NCI-H82 (cell line): Measurements from ENCODE around the gene TMEM79.

Experiments used
- DNase-seq: peaks from one replicate; lab custom pipeline; 2025; lab: John Stamatoyannopoulos, UW

The TMEM79 gene

DNA sequence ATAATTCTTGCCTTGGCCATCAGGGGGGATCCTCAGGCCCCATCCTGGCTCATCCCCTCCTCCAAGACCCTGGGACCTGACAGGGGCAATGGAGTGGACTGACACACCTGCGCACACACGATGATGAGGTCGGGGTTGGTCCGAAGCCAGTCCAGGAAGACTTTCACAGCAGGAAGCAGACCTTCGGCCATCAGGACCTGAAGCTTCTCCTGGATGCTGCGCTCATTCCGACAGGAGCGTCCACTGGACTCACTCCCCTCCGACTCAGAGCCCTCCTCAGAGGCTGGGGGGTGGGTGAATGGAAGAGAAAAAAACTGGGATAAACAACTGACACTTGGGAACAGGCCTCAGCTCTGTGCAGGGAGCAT is 20.9 kb upstream of the TMEM79 start:
- no peak for DNase-seq

DNA sequence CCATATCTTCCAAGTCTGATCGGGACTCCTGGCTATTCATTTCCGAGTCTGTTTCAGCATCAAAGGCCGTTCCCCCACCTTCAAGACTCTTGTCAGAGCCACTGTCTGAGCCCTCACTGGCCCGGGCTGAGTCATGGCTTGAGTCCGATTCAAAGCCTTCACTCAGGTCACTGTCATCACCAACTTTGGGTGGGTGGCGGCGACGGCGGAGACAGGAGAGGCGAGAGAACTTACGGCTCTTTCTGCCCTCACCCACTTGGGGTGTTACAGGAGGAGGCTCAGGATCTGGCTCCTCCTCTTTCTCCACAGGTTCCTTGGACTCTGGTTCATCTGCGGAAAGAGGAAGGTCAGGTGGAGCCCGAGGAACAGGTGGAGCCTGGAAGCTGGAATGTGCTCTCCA is 18.1 kb upstream of the TMEM79 start:
- no peak for DNase-seq

DNA sequence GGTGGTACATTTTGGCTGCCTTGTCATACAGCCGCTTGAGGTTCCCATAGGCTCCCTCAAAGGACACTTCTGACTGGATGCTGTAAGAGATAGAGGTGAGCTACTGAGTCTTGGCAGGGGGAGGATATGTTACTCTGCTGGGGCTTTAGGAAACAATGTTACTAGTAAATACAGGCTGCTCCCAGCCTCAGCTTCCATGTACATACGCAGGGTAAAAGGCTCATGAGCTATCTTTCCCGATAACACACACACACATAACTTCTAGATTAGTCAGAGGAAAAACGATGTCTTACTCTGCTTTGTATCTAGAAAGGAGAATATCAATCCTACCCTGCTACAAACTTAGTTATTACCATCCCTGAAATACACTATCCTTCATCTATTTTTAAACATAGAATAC is 15.8 kb upstream of the TMEM79 start:
- no peak for DNase-seq

DNA sequence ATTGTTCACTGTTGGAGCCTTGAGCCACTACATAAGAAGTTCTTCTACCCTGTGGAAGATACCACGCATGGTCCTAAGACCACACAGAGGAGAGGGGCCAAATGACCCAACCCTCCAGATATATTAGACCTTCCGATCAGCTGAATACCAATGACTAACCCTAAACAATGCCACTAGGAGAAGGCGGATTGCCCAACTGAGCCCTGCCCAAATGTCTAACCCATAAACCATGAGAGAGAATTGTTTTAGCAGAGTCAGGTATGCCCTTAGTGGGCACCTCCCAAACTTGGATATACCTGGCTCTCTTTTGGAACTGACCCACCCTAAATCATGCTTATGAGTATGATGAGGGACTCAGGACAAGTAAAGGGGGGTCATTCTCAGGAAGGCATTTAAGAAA is 13.8 kb upstream of the TMEM79 start:
- no peak for DNase-seq

DNA sequence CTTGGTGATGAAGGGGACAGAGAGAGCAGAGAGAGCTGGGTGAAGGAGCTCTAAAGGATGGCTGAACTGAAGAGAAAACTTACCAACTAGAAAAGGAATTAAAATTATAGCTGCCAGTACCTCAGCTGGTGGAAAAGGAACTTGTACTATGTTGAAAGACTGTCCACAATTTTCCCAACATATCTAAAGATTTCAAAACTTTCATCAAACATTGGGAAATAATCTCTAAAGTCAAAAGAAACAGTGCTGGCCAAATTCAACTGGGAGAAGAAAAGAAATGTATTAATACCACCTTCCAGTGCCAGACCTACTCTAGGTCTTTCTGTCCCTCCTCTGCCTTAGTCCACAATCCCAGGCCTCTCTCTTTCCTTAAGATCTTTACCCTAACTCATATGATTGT is 7.6 kb upstream of the TMEM79 start:
- no peak for DNase-seq

DNA sequence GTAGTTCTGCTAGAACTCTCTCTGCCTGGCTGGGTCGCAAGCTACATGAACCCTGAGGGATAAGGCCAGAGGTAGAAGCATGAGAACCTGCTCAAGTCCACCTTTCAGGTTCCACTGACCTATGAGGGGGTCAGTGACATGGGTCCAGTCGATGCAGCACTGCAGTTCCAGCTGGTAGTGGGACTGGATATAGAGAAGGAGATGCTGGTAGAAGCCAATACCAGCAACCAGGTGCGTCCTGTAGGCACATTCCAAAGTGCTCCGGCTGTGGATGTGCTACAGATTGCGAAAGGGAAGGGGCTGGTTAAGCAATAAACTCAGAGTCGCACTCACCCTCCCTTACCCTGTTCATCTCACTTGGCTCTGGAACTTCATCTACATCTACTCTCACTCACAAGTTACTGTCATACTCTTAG is 7.2 kb upstream of the TMEM79 start:
- no peak for DNase-seq

DNA sequence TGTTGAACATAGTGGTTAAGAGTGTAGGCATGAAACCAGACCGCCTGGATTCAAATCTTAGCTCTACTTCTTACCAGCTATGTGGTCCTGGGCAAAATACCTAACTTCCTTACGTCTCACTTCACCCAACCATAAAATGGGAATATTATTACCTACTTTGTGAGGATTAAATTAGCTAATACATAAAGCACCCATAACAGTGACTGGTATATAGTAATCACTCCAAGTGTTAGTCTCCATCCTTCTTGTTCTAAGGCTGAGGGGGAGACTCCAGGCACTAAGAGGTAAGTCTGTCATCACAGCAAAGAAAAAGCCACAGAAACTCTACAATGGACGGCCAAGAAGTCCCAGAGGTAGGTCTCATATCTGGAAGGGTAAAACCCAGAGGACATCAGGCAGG is 4.3 kb upstream of the TMEM79 start:
- no peak for DNase-seq

DNA sequence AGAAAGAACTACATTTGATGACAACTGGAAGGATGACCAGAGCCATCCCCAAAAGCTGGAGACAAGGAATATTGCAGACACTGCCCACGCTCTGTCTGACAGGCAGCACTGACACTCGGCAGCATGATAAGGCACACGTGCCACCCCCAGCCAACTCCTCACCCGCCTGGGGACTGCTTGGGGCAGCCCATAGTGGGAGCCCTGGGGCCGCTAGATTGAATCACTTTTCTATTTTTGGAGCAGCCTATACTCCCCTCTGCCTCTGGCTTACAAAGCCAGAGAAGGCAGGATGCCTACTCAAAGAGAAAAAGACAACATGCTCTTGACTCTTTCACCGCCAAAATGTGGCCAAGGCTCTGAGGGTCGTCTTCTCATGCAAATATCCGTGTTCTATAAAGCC is 2.8 kb upstream of the TMEM79 start:
- no peak for DNase-seq

DNA sequence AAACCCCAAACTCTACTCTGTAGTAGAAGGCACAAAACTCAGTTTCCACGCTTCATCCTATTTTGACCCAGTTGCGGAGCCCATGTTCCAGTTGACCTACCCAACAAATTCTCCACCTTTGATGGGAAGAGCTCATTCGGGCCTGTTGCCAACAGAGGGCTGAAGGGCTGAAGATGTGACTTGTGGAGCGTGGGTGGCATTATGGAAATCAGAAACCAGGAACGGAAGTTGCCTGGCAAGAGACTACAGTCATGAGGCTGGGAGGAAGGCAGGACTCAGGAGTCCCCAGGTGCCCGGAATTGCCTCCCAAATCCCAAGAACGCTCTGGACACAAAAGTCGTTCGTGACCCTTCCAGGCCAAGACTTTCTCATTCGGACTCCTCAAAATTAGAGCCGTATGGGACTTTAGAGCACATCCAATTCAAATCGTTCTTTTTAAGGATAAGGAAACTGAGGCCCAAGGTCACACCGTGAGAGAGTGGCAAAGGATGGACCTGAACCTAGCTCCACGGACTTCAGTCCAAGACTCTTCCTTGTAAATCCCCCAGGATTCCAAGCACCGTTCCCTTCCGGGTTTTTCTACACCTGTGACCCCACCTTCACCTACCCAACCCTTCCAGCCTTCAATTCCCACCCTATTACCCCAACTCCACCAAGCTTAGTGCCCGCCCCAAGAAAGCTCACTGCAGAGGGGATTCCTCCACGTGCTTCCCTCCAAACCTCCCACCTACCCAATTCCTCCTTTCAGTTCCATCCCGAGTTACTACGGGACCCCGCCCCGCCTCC is 2.2 kb upstream of the TMEM79 start:
- peak; percentile 75 for DNase-seq

DNA sequence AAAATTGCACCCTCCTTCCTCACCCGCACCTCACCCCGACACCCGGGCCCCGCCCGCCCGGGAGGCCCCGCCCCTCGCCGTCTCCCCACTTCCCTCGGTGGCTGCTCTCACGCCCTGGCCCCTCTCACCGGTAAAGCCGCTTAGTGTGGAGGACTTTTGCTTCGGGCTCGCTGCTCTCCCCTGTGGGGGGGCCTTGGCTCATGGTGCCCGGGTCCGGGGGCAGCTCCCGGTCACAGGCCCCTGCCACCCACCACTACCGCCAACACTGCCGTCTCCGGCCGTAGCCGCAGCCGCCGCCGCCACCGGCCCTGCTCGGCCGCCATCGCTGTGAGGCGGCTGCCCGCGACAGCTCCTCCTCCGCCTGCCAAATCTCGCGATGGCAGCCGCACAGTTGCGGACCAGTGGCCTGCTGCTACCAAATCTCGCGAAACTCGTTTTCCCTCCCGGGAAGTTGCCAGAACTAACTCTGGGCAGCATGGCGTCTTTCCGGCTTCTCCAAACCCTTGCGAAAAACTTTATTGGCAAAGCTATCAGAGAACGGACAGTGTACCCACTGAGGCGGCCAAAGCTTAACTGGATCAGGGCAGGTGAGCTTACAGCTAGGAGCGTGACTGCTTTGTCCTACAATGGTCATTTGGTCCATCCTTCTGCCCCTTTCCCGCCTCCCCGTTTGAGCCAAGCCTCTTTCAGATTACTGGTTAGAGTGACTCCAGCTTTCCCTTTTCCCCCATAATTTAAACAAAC is 1.5 kb upstream of the TMEM79 start, which contains the start of gene SMG5:
SMG5 (minus strand) TSS at position 347 of the 744 bp plus-strand sequence; CDS start at position 202, 145 bp downstream.
- peak; percentile 100 for DNase-seq

DNA sequence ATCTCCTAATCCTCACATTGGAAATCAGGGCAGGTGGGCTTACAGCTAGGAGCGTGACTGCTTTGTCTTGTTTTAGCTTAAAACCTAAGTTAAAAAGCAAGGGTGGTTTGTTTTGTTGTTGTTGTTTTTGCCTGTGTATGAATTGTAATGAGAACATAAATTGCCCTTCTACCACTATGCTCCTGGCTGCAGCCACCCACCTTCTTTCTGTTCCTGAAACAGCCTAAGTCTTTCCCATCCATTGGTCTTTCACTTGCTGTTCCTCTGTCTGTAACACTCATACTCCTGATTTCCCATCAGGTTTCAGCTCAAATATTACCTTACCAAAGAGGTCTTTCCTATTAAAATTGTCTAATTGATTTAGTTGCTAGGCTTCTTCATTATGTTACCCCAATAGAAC is 604 bp upstream of the TMEM79 start:
- DNase-seq, result peak; percentile 56

DNA sequence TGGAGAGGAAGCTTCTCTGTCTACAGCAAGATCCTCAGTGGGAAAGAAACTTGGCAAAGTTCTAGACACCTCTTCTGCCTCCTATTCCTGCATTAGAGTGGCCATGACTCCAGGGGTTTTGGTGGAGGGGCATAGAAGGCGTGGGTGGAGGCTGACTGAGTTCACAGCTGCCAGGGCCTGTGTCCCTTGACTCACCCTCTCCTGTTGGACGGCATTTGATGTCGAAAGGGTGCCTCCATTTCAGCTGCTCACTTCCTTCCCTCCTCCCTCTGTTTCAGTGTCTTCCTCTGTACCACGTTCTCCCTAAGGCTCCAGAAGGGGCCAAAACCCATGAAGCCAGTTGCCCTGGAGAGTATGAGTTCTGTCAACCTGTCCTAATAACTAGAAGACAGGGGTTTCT is 632 bp downstream of the TMEM79 start:
- no peak for DNase-seq

DNA sequence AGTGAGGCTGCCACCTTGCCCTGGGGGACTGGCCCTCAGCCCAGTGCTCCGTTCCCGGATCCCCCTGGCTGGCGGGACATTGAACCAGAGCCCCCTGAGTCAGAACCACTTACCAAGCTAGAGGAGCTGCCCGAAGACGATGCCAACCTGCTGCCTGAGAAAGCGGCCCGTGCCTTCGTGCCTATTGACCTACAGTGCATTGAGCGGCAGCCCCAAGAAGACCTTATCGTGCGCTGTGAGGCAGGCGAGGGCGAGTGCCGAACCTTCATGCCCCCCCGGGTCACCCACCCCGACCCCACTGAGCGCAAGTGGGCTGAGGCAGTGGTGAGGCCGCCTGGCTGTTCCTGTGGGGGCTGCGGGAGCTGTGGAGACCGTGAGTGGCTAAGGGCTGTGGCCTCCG is 1.3 kb downstream of the TMEM79 start:
- DNase-seq, result no peak

DNA sequence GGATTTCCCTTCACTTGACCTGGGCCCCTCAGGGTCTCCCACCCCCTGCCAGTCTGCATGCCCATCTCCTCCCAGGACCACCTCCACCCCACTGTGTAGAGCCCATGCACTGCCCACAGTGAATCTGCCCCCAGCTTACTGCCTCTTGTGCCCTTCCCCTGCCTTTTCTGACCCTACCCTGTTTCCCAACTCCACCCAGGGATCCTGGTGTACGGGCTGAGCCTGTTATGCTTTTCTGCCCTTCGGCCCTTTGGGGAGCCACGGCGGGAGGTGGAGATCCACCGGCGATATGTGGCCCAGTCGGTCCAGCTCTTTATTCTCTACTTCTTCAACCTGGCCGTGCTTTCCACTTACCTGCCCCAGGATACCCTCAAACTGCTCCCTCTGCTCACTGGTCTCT is 1.9 kb downstream of the TMEM79 start:
- DNase-seq, result no peak

DNA sequence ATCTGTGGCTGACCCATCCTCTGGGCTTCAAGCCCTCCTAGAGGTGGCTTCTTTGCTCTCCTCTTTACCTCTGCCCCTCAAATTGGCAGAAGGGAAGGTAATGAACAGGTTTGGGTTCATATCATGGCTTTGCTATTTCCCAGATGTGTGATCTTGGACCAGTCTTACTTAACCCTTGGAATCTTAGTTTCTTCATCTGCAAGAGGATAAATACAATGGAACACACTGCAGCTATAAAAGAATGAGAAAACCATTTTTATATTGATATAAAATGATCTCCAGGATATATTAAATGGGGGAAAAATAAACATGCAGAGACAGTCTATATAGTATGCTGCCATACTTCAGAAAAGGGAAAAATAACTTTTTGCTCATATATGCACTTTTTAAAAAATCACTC is 5.7 kb downstream of the TMEM79 start:
- no peak for DNase-seq

DNA sequence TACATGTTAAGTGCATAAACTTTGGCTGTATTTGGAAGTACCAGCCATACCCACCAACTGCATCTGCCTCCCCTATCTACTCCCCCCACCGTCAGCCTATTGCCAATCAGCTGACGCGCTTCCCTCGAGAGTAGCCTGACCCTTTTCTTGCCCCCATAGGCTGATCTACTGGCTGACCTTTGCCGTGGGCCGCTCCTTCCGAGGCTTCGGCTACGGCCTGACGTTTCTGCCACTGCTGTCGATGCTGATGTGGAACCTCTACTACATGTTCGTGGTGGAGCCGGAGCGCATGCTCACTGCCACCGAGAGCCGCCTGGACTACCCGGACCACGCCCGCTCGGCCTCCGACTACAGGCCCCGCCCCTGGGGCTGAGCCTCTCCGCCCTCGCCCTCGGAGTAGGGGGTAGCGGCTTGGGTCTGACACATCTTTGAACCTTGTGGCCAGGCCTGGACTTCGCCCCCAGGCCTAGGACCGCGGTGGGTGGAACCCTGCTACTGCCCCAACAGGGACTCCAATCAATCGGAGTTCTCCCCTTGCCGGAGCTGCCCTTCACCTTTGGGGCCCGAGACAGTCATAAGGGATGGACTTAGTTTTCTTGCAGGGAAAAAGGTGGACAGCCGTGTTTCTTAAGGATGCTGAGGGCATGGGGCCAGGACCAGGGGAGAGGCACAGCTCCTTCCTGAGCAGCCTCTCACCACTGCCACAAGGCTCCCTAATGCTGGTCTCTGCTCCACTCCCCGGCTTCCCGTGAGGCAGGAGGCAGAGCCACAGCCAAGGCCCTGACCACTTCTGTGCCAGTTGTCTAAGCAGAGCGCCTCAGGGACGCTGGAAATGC is 7.3 kb downstream of the TMEM79 start:
- peak; percentile 68 for DNase-seq

DNA sequence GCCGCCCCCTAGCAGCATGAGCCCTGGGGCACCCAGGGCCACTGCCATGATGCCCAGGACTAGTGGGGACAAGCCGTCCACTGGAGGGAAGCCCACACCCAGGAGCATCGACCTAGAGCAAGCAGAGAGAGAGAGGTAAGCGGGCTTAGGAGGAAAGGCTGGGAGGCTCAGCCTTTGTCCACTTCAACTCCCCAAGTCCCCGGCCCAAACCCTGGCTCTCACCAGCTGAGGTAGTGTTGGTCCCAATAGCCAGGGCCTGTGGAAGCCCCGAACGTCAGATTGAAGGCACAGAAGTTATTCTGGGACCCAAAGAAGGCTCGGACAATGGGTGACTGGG is 8.9 kb downstream of the TMEM79 start:
- no peak for DNase-seq

DNA sequence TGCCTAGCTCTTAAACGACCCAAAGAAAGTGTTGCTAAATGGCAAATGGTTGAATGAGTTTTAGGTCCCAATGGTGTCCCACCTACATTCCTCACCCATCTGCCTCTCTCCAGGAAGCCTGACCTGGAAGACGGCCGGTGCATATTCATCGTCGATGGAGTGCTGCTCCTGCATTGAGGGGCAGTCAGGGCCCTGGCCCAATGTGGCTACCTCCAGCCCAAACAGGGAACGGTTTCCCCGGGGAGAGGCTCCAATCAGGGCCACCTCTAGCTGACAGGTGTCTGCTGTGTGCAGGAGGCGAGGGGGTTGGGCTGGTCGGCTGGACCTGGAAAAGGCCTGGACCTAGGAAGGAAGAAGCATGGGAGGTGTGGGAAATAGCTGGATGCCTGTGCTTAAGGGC is 9.8 kb downstream of the TMEM79 start:
- DNase-seq, result no peak

DNA sequence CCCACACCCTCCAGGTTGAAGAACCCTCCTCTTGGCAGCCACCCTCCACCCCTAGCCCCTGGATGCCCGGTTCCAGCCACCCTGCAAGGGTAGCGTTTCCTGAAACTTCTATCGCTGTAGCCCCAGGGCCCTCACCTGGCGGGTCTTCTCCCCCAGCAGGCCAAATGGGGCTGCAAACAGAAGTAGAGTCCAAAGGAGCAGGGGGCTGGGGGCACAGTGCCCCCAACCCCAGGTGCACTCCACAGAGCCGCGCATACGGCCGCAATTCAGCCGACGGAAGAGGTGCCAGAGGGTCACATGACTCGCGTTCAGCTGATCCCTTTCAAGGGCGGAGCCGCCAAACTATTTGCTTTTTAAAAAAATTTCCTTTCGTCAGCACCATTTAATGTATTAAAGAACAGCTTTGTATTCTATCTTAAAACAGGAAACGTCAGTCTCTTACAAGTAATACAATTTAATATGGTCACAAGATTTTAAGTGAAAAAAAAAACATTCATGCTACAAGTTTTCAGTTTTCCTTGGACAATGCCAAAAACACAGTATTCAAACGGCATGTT is 11.3 kb downstream of the TMEM79 start, which contains the start of gene GLMP:
GLMP (minus strand) TSS at position 289 of the 557 bp plus-strand sequence; CDS start at position 255, 34 bp downstream.
- DNase-seq, result peak; percentile 84

DNA sequence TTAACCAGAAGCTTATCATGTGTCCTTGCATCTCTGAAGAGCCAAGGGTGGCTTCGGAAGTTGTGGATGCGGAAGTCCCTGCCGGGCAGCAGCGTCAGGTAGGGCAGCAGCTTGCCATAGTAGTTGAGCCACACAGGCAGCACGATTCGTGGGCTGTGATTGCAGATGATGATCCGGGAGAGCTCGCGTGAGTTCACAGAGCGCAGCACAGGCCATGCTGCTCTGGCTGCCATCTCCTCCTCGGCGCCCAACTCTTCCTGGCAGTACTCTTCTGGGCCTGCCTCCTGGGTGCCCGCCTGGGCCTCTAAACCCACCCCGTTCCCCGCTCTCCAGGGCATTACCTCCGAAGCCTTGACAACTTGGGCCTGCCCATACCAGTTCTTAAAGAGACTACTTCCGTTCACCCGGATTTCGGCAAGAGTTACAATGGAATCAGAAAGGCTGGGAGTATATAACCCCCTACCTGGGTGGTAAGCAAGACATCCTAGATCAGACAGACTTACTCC is 14.8 kb downstream of the TMEM79 start, which contains the start of gene VHLL:
VHLL (minus strand) TSS at position 456 of the 506 bp plus-strand sequence; CDS start at position 338, 118 bp downstream.
- DNase-seq, result no peak

DNA sequence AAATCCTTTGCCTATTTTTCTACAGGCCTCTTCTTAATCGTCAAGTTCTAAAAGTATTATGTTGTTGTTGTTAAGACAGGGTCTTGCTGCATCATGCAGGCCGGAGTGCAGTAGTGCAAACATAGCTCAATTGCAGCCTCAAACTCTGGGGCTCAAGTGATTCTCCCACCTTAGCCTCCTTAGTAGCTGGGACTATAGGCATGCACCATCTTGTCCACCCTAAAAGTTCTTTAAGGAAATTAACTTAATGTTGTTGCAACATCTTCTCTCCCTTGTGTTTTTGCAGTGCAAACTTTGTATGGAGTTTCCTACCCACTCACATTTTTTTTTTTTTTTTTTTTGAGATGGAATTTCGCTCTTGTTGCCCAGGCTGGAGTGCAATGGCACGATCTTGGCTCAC is 19.1 kb downstream of the TMEM79 start:
- no peak for DNase-seq

DNA sequence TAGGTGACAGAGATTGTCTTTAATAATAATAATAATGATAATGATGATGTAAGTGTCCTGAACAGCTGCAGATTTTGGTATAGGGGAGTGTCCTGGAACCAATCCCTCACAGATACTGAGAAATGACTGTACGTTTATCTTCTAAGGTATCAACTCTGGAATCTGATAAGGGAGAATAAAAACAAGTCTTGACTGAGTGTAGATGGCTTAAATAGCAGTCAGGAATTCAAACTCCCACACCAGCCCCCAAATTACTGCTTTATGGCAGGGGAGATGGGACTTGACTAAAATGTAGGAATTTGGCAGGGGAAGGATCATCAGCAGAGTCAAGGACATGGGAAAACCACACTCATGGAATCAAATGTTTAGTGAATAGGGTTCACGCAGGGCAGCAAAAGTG is 21.1 kb downstream of the TMEM79 start:
- DNase-seq, result no peak
